HG02884 (cell line): Measurements from ENCODE around the gene ZDHHC19.
"Not testable (repeated sequence)": the region's sequence is repeated elsewhere in the genome, so short reads cannot be mapped to it uniquely, and the experiment has no call there.

Experiments
- ATAC-seq: cut with Tn5 transposase; IDR thresholded peaks from one replicate; pipeline ENCODE4 v1.9.1; 2021; ENCODE audit warnings: mild to moderate bottlenecking, moderate library complexity; ENCODE audit not compliant: unreplicated experiment

The ZDHHC19 gene, protein sequence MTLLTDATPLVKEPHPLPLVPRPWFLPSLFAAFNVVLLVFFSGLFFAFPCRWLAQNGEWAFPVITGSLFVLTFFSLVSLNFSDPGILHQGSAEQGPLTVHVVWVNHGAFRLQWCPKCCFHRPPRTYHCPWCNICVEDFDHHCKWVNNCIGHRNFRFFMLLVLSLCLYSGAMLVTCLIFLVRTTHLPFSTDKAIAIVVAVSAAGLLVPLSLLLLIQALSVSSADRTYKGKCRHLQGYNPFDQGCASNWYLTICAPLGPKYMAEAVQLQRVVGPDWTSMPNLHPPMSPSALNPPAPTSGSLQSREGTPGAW

DNA sequence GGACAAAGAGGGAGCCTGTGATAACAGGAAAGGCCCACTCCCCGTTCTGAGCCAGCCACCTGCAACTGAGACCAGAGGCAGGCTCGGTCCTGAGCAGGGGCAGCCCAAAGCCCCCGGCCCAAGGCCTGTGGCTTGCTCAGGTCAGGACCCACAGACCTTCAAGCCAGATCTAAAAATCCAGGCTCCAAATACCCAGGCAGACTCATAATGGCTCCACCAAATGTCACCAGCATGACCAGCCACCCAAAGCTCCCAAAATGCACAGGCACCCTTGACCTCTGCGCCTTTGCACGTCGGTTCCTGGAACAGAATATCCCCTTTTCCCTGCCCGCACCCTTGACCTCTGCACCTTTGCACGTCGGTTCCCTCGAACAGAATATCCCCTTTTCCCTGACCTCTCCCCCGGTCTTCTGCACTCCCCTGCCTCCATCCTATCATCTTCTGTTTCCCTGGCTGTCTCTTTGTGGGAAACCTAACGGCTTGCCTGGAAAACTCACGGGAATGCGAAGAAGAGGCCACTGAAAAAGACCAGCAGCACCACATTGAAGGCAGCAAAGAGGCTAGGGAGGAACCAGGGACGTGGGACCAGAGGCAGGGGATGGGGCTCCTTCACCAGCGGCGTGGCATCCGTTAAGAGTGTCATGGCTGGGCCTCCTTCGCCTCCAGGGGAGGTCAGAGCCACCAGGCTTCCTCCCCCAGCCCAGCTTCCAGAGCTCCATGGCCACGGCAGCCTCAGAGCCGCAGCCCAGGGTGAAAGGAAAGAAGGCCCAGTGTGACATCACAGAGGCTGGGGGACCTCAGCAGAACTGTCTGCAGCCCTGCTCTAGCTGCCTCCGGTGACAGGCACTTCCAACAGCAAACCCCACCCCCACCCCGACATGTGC is at the start of gene ZDHHC19:
Gene ZDHHC19, minus strand, starts transcription at position 728 of the 884 bp plus-strand sequence. Its CDS starts 85 bp downstream, at position 643.
- ATAC-seq = no peak

DNA sequence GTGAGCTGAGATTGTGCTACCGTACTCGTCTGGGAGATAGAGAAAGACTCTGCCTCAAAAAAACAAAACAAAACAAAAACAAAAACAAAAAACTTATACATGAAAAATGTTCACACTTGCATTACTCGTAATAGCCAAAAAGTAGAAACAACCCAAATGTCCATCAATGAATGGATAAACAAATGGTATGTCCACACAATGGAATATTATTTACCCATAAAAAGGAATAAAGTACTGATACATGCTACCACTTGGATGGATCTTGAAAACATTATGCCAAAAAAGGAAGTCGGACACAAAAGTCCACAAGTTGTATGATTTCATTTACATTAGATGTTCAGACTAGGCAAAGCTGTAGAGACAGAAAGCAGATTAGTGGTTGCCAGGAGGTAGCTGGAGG is 49.6 kb upstream of the ZDHHC19 start:
- no peak for ATAC-seq

DNA sequence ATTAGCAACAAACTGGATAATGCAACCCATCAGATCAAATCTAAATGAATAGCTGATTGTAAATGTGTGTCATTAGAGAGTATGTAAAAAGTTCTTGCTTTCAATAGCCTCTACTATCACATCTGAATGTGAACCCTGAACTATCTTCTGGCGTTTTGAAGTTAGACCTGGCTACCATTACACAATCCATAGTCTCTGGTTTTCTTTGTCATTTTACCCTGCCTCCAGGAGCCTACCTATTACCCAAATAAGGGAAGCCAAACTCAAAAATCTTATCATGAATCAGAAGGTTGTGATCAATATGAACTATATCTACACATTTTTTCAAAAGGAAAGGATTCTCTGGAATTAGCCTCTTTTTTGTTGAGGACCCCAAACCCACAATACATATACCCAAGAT is 44.6 kb upstream of the ZDHHC19 start:
- no peak for ATAC-seq

DNA sequence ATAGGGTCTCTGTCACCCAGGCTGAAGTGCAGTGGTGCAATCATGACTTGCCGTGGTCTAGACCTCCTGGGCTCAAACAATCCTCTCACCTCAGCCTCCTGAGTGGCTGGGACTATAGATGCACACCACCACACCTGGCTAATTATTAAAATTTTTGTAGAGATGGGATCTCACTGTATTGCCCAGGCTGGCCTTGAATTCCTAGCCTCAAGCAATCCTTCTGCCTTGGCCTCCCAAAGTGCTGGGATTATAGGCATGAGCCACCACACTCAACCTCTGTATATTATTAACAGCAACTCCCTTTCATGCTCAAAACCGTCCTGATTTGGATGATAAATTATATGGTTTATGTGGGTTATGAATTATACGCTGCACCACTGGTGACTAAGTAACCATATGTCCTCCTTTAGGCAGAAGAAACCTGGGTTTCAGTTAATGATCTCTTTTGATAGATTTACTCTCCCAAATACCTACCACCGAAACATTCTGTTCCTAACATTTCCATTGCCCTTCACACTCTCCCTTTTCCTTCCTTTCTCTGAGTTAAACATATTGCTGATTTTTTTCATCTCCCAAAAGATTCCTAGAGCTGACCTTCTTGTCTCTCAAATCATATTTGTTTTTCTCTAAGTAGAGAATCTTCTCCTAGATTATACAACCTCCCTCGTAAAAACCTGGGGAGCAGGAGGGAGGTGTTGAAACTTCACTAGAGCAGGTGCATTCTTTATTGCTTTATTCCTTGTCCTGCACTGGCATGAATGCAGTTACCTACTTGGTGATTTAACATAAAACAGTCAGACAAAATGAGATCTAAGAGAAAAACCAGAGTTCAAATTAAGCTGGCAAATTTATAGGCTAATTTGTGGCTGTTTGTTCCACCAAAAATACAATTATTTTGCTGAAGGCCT is 43.4 kb upstream of the ZDHHC19 start:
- no peak for ATAC-seq

DNA sequence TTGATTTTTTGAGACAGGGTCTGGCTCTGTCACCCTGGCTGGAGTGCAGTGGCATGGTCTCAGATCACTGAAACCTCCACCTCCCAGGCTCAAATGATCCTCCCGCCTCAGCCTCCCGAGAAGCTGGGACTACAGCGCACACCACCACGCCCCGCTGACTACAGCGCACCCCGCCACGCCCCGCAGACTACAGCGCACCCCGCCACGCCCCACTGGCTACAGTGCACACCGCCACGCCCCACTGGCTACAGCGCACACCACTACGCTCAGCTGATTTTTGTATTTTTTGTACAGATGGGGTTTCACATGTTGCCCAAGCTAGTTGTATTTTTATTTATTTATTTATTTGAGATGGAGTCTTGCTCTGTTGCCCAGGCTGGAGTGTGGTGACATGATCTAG is 40.7 kb upstream of the ZDHHC19 start:
- ATAC-seq = no peak

DNA sequence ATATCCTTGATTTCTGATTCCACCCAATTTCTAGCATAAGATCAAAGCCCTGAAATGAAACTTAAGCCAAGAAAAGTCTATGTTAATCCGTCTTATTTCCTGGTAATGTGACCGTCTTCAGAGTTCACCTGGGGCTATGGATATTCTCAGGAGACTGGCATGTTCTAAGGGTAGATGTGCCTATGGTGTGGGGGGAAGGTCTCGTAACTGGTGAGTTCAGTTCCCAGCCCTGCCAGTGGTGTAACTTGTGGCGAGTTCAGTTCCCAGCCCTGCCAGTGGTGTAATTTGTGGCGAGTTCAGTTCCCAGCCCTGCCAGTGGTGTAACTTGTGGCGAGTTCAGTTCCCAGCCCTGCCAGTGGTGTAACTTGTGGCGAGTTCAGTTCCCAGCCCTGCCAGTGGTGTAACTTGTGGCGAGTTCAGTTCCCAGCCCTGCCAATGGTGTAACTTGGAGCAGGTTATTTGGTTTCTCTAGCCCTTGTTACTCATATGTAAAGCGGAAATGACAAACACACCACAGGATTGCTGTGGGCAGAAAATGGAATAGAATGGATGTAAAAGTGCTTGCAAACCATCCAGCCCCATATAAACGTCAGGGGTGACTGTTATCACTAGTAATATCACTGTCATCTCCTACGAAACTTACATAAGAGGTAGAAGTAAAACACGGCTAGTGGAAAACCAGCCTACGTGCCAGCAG is 35.6 kb upstream of the ZDHHC19 start:
- ATAC-seq = no peak

DNA sequence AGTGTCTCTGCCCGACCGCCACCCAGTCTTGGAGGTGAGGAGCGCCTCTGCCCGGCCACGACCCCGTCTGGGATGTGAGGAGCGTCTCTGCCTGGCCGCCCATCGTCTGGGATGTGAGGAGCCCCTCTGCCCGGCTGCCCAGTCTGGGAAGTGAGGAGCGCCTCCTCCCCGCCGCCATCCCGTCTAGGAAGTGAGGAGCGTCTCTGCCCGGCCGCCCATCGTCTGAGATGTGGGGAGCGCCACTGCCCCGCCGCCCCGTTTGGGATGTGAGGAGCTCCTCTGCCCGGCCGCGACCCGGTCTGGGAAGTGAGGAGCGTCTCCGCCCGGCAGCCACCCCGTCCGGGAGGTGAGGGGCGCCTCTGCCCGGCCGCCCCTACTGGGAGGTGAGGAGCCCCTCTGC is 33.0 kb upstream of the ZDHHC19 start:
- ATAC-seq = not testable (repeated sequence)

DNA sequence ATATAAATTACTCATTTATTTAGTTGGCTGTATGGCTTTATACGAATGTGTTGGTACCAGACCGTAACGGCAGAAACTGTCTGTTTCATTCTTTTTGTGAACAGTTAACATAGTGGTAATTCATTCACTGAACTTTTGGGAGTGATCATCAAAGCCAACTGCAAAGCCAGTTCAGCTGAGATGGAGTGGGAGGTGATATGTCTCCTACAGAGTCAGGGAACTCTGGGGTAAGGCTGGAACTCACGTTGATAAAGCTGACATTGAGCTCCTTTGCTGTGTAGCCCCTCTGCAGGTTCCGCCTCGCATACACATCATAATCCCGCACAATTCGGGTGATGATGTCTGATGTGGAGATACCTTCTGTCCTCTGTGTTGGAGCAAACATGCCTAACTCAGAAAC is 30.5 kb upstream of the ZDHHC19 start:
- no peak for ATAC-seq

DNA sequence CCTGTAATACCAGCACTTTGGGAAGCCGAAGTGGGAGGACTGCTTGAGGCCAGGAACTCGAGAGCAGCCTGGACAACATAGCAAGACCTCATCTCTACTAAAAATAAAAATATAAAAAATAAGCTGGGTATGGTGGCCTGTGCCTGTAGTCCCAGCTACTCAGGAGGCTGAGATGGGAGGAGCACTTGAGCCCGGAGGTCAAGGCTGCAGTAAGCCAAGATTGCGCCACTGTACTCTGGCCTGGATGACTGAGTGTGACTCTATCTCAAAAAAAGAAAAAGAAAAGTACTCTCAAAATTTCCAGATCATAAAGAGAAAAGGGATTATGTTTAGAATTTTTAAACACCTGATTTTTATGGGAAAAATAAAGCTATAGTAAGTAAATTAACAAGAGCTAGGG is 29.2 kb upstream of the ZDHHC19 start:
- no peak for ATAC-seq

DNA sequence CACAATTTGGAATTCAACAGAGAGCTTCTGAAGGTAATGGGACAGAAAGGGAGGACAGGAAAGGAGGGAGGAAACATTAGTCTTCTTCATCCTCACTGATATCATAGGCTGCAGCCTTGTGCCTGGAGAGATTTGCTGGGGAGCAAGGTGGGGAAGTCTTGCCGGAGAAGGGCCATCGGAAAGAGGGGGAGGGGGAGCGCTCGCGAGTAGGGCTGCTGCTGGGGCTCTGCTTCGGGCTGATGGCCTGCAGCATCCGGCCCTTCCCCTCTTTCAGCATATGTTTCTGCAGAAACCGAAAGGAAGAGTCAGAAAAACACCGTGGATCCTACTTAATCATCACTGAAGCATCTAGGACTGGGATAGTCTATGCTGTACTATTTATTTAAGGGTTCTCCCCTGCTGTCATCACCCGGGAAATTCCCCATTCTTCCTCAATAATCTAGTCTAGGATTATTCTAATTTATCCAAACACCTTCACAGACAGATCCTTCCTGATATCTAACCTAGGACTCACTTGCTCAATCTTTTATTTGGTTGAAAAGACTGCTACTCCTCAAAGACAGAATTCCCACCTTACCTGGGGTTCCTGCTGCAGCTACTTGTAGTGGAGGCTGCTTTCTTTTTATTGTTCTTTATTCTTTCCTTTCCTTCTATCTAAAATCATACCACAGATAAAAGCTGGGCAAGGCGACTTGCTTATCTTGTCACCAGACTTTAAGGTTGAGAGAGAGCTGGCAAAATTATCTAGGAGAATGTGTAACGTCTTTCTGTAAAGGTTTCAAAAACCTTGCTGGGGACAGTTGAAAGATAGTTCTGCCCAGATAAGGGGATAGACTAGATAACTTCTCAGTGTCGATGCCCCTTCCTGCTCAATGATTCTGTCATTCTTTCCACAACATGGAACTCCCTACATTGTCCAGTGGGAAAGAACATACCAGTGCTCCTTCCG is 27.7 kb upstream of the ZDHHC19 start:
- ATAC-seq = no peak

DNA sequence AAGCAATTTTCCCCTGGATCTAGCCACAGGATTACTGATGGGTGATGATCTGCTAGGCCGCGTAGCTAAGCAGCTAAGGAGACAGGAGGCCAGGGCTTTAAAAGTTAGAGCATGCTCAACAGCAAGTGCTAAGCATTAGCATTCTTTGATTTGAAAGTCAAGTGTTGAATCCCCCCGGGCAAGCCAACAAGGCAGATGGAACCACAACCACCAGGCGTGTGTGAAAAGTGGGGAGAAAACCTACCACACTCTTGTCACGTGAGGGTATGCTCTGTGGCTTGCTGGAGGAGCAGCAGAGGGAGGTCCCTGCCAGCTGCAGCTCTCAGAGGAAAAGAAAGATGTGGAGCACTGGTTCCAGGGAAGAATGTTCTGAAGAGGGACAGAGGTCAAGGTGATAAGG is 26.0 kb upstream of the ZDHHC19 start:
- no peak for ATAC-seq

DNA sequence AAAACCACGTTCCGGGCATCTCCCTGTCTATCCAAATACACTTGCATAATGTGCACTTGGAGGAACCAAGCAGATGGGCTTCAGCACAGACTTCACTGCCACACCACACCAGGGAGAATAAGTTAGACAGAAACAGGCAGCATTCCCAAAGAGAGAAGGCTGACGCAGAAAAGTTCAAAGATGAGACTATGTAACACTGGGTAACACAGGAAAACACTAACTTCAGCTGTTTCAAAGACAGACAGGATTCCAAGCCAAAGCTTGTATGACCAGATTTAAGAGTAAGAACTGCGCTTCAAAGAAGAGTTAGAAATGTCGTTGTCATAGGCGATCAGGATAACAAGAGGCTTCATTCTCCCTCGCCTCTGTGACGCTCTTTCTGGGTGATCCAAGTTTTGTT is 25.0 kb upstream of the ZDHHC19 start:
- ATAC-seq = no peak

DNA sequence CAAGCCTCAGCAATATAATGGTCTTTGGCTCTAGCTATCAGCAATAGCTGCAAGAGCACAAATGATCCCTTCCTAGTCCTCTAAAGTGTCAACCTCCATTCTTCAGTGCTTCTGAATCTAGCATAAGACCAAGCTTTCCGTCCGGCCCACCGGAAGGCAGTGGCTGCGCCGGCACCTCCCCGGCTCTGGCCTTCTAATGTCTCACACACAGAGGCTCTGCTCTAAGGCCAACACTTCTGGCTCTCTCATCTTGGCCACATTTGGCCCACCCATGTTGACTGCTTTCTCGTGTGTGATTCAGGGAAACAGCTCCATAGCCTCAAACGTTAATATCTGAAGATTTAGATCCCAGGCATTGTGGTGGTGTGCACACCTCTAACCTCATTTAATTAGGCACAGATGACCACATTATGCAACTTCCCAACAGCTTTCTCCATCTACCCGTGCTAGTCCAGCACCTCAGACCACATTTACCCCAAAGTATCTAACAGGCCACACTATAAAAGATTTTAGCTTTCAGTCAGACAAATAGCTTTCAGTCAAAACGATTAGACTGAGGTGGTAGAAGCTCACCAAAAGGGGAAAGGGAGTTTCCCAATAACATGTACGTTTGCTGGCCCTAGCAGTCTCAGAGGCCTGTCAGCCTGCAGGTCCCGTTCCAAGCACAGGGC is 24.4 kb upstream of the ZDHHC19 start:
- no peak for ATAC-seq

DNA sequence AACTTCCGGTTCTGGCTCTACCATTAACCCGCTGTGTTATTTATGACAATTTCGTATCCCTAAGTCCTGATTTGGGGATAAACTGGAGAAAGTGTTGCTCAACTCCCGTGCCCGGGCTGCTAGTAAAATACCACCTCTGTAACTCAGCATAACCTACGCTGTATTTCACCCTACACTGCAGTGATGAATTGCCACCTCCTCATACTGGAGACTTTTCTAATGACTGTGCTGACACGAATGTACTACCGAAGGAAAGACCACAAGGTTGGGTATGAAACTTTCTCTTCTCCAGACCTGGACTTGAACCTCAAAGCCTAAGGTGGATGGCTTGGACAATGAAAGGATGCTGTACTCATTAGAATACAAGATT is 21.7 kb upstream of the ZDHHC19 start:
- no peak for ATAC-seq

DNA sequence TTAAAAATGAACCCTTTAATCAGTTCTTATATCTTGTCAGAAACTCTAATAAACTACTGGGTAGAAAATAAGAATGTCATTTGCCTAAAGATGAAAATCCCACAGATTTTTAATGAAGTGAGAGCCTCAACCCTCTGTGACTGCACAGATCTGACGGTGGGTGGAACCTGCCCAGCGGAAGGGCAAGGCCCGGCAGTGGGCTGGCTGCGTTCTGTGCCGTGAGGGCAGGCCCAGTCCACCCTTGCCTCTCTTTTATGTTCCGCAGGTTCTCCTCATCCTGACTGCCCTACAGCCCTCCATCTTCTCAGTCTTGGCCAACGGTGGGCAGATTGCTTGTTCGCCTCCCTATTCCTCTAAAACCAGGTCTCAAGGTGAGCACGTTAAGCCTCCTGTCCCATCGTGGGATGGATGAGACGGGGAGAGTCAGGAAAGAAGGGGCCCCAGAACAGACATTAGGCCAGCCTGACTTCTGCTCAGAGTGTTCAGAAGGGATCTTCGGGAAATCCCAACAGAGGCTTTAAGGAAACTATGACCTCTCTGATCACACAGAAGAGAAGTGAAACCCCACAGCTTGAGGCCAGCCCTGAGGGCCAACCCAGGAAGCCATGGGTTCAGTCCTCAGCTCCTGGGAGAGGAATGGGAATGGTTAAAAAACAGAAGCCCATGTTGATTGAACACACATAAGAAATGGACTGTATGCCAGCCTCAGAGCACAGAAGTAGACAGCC is 21.1 kb upstream of the ZDHHC19 start:
- no peak for ATAC-seq

DNA sequence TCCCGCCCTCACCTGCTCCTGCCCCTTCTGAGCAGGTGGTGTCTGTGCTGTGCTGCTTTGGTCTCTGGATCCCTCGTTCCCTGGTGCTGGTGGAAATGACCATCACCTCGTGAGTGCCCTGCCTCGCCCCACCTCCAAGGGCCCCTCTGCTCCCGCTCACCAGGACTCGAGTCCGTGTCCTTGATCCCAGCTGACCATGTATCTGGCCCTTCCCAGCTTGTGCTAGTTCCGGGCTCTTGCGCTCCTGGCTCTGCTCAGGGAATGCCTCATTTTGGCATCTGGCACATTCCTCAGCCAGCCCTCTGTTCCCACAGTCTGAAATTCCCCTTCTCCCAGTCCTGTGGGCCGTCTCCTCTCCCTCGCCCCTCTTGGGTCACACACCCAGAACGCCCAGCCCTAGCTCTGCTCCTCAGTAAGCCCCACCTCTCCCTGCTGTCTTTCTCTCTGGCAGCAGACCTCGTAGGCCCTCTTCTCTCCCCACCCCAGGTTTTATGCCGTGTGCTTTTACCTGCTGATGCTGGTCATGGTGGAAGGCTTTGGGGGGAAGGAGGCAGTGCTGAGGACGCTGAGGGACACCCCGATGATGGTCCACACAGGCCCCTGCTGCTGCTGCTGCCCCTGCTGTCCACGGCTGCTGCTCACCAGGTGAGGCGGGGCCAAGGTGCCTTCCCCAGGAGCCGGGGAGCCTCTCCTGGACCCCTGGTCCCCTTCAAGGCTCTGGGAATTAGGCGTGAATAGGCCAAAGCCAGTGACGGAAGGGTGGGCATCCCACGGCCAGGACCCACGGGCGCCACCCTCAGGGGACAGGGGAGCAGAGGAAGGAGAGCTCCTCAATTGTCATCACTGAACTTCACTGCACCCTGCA is 16.7 kb upstream of the ZDHHC19 start:
- no peak for ATAC-seq

DNA sequence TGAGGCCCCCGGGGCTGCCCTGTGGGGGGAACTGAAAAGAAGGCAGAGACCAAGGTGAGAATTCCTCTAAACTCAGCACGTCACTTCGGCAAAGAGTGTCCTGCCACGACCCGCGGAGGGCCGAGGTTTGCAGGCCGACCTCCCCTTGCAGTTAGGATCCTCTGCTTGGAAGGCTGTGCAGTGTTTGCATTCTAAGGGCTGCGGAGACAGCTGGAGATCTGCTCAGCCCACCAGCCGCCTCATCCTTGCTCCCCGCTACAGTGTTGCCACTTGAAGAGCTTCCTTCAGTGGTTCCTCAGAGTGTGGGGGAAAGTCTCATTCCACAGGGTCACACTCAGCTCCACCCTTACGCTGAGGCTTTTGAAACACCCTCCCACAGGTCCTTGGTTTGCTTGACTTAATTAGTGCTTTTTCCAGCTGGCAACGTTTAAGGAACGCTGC is 15.9 kb upstream of the ZDHHC19 start:
- no peak for ATAC-seq
